GM19324 (cell line): ENCODE data around the gene ANXA8.
"Not testable (repeated sequence)": the region's sequence is repeated elsewhere in the genome, so short reads cannot be mapped to it uniquely, and the experiment has no call there.

Experiments used
- ATAC-seq: cut with Tn5 transposase; IDR thresholded peaks from one replicate; pipeline ENCODE4 v1.9.1; 2021; ENCODE audit warnings: mild to moderate bottlenecking, moderate library complexity; ENCODE audit not compliant: unreplicated experiment, low FRiP score

Gene ANXA8

DNA sequence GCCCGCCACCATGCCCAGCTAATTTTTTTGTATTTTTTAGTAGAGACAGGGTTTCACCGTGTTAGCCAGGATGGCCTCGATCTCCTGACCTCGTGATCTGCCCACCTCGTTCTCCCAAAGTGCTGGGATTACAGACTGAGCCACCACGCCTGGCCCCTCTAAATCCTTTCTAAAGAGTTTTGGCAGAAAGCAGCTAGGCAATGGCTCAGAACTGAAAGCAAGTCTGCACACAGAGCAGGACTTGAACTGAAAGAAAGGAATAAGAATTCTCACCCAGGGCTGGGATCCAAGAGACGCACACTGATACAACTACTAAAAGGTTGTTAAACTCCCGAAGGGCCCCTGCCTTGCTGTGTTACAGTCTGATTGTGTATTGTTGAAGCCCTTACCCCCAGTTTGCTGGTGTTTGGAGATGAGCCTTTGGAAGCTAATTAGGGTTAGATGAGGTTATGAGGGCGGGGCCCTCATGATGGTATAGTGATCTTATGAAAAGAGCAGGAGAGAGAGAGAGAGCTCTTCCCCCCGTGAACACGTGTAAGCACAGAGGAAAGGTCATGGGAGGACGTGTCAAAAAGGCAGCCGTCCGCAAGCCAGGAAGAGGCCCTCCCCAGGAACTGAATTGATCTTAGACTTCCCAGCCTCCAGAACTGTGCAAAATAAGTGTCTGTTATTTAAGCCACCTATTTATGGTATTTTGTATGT lies 18.5 kb downstream of the ANXA8 start:
- ATAC-seq, result not testable (repeated sequence)

DNA sequence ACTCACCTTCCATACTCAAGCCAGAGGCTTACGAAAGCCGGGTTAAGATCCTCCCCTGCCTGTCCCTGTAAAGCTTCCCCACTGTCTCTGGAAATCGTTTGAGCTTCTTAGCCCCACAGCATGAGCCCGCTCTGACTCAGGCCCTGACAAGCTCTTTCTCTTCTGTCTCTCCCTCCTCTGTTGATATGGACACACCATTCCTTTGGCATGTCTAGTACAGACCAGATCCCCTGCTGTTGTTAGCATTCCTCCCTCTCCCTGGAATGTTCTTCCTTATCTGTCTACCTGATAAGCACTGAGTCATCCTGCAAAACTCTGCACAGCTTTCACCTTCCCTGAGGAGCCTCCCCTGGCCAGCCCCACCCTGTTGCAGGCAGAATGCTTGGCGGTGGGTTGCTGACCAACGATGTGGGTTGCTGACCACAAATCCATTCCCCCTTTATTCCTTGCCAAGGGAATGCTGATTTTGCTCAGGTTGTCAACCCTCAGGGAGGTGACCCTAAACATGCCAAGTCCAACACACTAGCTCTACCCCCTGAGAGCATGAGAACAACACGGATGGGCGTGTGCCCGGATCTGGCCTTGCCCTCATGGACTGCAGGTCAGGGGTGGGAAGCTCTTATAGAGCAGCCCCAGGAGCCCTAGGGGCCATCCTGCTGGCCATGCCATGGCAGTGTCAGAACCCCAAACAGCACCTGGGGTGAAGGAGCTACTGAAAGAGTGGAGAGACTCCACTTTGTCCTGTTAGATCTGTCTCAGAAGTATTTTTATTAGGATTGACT lies 21.1 kb downstream of the ANXA8 start:
- not testable (repeated sequence) for ATAC-seq

DNA sequence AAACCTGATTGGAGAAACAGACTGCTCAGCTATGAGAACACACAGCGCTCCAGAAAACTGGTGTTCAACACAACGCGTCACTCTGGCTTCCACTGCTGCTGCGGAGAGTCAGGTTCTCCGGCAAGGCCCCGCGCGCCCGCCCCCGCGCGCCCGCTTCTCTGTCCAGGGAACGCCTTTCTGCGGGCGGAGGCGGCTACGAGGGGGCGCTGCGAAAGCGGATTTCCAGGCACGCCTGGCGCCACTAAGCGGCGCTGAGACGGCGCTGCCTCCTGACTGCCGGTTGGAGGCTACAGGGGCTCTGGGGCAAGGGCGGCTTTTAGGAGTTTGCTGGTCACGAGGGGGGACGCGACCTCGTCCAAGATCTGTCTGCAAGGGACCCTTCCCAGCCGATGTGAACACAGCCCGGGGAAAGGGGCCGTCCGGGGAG lies 22.6 kb downstream of the ANXA8 start:
- not testable (repeated sequence) for ATAC-seq

DNA sequence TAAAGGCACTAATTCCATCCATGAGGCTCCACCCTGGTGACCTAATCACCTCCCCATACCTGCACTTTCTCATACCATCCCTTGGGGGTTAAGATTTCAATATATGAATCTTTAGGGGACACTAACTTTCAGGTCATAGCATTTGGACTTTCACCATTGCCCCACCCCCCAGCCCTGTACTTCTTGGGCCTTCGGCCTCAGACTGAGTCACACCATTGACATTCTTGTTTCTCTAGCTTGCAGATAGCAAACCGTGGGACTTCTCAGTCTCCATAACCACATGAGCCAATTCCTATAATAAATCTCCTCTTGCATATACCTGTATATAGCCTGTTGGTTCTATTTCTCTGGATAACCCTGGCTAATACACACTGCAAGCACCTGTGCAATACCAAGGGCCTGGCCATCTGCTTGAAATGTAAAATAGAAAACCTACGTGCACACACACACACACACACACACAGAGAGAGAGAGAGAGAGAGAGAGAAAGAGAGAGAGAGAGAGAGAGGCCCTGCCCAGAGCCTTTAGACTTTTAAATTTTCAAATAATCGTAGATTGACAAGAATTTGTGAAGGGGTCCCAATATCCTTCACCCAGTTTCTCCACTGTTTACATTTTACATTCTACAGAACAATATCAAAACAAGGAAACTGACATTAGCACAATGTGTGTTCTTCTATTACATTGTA lies 25.3 kb downstream of the ANXA8 start:
- ATAC-seq, result no peak

DNA sequence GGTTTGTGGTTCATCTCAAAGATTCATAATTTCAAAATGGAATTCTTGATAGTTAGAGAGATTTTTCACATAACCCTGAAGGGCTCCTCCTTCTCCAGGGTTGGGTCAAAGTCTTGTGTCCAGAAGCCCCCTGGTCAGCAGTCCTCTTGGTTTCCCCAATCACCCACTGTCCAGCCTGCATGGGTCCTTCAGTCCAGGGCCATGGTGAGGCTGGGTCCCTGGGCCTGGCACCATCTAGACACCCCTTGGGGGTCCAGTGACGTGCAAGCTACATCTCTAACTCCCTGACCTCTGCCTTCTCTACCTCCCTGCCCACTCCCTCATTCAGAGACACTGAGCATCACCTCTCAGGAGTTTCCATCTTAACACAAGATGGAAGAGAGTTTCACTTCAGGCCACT lies 26.1 kb downstream of the ANXA8 start:
- ATAC-seq, result no peak

DNA sequence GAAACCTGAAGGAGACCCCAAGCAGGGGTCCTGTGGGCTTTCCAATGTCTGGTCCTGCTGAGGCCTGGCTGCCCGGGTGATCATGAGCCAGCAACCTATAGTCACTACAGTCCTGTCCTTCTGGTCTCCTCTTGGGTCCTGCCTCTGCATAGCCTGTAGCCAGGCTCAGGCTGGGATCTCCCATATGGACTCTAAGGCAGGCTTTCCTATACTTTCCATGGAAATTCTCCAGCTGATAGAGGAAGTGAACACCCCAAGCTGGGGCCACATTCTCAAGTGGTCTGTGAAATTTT lies 26.4 kb downstream of the ANXA8 start:
- no peak for ATAC-seq

DNA sequence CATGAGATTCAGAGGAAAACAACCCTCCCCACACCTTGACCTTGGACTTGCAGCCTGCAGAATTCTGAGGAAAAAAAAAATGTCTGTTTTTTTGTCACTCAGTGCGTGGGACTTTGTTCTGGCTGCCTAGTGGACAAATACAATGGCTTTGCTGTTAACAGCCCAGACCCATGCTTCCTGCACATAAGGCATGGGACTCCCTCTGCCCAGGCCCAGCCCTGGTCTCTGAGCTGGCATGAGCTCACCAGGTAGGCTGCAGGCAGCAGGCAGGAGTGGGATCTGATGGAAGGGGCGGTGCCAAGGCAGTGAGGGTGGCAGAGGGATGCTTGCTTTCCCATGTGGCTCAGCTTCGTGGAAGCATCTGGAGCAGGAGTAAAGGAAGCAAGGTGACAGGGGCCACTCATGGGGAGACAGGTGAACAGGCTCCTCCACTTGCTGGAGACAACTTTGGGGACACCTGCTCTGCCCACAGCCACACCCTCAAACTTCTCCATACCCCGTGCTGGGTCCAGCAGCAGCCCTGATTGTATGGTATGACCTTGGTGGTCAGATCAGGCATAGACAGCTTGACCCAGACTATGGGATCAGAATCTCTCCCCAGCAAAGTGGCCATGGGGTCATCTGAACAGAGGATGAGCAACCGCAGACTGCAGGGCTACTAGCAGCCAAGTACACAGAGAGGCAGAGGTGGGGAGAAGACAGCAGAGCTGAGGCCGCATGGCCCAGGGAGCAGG lies 27.0 kb downstream of the ANXA8 start:
- no peak for ATAC-seq

DNA sequence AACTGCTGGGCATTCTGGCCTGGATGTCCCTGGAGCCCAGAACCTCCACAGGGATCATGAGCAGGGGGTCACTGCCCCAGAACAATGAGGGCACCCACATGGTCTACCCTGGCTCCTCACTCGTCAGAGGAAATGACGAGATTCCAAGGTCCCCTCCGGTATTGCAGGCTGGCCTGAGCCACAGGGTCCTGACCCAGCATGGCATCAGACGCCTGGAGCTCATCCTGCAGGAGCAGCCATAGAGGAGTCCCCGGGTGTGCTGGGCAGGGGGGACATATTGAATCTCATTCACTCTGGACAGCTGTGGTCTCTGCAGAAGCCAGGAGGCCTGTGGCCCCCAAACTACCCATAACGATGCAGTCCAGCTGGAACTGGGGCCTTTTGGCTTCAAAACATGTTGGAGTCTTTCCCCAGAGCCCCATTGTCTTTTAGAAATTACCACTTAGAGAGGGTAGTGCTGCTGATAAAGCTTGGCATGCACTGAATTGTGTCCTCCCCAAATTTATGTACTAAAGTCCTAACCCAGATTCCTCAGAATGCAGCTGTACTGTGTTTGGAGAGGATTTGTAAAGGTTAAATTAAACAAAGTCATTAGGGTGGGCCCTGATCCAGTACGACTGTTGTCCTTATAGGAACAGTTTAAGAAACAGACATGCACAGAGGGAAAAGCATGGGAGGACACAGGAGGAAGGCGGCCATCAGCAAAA lies 27.7 kb downstream of the ANXA8 start:
- no peak for ATAC-seq

DNA sequence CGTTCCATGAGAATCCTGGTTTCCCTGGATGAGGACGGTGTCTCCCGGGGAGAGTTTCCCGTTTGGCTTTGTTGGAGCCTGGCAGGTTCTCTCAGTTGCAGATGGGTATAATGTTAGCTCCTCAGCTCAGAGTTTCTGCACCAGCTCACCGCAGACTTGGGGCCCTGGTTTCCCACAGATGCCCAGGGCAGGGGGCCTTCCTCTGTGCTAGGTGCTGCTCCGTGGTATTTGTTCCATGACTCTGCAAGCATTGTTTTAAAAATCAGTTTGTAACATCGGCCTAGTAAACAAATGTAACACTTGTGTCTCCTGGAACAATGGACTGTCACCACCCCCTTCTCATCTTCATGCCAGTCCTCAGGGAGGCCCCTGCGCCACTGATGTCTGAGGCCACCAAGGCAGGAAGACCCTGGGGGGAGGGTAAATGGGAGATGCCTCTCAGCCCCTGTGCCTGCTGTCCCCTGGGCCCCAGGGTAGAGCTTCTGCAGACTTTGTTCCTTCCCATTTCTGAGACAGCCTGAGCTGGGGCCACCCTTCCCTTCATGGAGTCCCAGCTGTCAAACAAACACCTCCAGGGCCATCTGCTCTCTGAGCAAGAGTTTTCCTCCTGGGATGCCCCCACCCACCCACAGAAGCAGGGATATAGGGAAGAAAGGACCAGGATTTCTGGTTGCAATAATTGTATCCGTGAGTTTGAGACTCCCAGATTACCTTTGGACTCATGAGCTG lies 28.4 kb downstream of the ANXA8 start:
- ATAC-seq, result not testable (repeated sequence)

DNA sequence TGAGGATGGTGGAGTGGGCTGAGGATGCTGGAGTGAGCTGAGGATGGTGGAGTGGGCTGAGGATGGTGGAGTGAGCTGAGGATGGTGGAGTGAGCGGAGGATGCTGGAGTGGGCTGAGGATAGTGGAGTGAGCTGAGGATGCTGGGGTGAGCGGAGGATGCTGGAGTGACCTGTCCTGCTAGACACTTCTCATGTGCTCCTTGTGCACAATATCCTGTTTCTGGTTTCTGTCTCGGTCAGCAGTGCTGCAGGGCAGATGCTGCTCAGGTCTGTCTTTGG lies 29.2 kb downstream of the ANXA8 start:
- no peak for ATAC-seq

DNA sequence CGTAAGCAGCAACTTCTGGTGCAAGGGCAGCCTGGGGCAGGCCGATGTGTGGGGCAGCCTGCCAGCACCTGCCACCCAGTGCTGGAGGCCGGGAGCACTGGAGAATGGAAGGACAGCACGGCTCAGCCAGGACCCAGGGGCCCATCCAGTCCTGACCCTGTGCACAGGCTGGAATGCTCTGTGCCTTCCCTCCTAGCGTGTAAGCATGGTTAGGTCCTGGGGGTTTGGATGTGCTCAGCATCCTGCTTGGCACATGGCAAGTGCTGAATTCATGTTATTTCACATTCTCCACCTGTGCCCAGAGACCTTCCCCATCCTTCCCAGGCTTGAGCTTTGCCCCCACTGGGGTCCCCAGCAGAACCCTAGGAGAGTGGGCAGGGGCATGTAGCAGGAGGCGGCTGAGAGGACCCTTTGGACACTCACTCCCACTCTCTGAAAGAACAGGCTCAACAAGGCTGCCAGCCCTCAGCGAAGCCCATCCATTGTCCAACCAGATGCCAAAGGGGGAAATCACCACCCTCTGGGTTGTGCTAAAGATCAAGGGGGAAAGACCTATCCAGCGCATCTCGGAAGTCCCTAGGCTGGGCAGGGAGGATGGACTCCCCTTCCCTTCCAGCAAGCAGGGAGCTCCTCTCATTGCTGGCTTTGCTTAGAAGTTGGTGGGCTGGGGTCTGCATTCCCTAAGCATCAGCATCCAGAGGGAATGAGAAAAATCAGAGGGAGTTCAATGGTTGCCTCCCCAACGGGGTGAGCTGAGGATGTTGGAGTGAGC lies 29.7 kb downstream of the ANXA8 start:
- ATAC-seq, result no peak

DNA sequence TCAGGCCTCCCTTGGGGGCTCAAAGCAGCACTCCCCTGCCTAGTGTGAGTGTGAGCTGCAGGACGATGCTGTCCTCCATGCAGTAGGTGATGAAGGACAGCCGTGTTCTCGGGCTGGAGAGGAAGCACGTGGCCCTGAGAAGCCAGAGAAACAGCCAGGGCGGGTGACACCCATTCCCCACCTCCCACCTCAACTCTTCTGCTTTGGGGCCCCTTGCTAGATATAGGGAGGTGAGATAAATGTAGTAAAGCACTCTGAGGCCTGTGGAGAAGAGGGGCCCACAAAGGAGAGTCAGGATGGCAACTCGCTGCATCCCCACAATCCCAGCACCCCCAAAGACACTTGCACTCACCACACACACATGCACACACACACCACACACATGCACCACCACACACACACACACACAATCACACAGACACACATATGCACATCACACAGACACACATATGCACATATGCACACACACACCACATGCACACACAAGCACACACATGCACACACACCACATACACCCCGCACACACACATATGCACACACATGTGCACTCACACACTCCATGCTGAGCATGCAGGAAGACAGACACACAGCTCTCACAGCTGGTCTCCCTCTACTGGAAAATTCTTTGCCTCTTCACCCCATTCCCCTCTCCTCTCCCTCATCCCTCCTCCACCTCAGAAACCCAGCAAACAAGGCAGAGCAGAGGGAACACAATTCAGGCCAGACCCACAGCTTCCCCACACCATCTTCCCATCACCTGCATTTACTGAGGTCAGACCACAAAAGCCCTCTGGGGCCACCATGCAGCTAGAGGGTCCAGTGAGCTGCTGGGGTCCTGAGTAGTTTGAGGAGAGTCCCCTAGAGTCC lies 30.5 kb downstream of the ANXA8 start:
- ATAC-seq, result no peak

DNA sequence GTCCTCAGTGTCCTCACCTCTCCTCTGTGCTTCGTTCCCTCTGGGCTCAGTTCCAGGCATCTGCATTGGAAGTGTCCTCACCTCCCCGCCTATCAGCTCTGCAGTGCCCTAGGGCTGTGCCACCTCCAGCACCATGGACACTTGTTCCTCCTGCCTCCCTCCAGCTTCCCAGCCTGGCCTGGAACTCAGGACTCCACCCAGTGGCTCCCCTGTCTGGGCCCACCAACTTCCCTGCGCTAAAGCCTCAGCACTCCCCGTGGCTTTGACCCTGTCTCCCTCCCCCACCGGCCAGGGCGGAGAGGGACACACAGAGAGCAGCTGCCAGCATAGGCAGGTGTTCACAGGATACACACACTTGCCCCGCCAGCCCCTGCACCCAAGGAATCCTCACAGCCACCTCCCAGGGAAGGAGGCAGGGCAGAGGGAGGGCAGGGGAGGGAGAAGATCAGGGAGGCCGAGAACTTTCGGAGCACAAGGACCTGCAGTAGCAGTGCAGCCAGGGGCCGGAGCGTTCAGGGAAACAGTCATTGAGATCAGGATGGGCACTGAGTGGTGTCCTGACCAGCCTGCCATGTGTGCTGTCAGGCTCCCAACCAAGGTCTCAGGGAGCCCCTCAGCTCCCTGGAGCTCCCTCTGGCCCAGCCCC lies 31.3 kb downstream of the ANXA8 start:
- ATAC-seq, result no peak

DNA sequence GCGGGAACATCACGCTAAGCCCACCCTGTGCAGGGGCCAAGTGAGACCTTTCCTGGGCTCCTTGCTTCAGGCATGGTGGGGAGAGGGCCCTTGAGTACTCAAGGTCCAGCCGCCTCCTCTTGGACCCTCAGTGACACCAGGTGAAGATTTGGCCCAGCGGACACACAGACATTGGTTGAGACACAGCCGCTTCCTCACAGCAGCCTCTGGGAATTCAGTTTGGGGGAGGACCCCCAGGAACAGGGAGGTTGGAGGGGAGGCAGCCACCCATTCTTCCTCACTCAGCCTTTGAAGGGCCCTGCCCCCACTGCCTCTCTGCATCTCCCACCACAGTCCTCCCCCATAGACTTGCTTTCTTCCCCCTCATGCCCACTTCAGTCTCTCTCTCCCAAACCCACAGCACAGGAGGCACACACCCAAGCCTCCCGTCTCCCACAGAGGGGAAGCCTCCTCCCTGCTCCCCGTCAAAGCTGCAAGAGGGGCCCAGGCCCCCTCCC lies 31.9 kb downstream of the ANXA8 start:
- ATAC-seq, result no peak

DNA sequence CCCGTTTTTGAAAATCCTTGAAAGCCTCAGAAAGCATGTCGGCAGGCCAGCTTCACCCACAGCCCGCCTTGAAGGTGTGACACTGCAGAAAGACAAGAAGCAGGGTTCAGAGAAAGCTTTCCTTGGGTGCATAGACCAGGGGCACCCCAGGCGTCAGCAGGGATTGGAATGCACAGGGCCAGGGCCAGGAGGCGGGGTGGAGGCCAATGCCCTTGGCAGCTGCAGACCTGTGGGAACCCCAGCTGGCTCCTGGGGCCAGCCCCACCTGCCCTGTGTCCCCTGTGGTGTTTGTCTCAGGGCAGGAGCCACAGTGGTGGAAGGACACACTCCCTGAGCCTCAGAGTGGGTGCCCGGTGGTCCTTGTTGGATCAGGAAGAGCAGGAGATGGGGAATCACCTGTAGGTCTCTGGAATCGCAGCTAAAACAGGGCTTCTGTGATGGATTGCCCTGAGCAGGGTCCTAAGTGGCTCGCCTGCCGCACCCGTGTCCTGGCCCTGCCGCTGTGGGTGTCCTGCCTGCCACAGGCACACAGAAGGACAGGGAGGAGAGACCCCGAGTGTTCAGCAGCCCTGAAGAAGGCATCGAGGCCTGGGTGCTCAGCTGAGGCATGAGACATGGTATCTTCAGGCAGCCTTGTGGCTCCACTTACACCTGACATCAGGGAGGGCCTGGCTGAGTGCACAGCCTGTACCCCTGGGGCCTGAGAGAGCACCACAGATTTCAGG lies 32.5 kb downstream of the ANXA8 start:
- ATAC-seq, result no peak

DNA sequence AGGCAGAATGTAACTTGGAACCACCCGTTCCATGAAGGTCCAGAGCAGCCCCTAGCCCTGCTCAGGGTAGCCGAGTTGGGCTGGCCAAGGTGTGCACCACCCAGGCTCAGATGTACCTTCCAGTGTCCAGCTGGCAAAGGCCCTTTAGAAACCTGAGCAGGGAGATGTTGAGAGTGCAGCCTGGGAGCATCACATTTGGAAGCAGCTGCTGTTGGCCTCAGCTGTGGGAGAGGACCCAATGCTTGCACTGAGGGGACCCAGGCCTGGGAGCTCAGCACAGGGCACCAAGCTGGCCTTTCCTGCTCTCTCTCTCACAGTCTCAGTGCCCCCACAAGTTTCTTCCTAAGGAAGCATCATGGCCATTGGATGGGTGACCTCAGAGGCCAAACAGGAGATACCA lies 33.5 kb downstream of the ANXA8 start:
- no peak for ATAC-seq

DNA sequence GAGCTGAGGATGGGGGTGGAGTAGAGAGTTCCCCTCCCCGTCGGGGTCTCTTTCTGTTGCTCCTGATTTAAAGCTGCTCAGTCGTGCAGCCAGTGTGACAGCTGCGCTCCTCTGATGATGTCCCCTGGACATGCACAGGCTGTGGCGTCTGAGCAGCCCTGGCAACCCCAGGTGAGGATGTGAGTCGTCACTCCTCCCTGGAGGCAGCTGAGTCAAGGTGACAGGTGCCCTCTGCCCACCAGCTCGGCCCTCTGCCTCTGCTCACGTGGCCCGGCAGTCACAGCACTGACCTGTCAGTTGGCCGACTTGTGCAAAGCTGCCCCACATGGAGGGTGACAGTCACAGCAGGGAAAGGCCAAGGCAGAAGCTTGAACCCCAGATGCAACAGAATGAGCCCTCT lies 33.9 kb downstream of the ANXA8 start:
- ATAC-seq, result no peak
